IPS-NIHi11 (cell line): ENCODE data around the gene HOXD3.

Experiments used
- DNase-seq: peaks from one replicate; pipeline ENCODE4 v3.0.0; 2012; ENCODE audit warnings: mixed read lengths, low spot score

HOXD3 gene

DNA sequence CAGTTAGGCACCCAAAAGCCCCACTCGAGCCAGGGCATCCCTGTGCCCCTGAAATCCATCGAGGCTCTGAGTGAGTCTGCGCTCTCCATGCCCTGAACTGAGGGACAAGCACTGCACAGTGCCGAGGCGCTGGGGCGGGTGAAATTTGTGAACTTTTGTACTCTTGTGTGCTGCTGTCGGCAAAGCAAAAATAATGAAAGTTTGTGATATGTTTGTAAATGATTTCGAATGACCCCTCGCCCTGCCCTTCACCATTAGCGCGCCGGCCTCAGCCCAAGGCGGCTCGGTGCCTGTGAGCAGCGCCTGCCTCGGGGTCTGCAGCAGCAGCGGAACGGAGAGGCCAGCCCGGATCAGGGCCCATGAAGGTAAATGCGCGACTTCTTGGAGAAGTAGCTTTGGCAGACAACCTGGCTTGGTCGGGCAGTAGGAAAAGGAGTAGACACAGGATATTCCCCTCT lies 7.6 kb upstream of the HOXD3 start:
- DNase-seq, result no peak

DNA sequence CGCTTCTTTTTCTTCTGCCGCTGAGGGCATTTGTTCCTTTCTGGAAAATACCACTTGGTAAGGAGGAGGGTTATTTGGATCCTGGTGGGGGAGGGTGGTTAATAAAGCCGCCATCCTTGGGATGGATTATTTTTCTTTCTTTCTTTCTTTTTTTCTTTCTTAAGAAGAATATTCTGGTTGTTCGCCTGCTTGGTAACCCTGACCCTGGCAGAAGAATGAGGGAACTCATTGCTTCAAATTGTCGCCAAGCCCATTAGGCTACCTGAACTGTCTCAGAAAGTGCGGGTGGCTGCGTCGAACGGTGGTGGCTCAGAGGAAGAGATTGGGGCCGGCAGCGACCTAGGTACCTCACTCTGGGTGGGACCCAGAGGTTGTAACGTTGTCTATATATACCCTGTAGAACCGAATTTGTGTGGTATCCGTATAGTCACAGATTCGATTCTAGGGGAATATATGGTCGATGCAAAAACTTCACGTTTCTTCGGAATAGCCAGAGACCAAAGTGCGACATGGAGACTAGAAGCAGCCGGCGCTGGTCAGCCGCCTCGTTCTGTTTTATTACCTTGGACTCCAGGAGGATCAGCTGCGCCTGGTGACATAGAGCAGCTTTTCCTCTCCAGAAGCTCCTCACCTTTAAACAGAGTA lies 7.0 kb upstream of the HOXD3 start:
- DNase-seq, result no peak

DNA sequence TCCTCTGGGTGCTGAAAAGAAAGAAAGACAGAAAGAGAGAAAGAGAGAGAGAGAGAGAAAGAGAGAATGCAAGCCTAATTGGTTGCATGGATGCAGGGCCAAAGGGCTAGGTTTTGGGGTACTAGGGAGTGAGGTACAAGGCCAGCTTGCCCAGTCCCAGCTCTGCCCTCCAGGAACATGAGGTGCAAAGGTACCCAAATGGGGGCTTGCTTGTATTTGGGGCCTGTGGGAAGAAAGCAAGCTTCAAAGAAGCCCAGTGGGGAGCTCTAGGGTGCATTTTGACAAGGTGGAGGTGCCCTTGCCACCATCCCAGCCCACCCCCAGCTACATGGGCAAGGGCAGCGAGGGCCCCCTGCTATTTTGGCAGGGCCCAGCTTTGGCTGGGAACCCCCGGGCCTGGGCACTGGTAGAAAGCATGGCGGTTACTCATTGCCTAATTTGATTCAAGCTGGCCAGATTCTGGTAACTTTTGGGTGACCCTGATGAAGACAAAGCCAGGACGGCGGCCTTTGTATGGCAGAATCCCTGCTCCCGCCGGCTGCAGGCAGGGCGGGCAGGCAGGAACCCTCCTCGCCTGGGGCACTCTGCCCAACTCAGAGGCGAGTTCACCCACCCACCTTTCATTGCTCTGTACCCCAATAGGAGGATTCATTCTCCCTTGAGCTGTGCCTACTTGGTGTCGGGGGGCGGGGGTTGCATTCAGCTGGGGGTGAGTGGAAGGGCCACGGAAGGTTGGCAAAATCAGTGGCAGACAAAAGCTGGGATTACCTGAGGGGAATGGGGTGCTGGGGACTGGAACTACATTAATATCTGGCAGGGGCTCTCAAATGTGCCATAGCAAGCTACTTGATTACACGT lies 6.3 kb upstream of the HOXD3 start:
- no peak for DNase-seq

DNA sequence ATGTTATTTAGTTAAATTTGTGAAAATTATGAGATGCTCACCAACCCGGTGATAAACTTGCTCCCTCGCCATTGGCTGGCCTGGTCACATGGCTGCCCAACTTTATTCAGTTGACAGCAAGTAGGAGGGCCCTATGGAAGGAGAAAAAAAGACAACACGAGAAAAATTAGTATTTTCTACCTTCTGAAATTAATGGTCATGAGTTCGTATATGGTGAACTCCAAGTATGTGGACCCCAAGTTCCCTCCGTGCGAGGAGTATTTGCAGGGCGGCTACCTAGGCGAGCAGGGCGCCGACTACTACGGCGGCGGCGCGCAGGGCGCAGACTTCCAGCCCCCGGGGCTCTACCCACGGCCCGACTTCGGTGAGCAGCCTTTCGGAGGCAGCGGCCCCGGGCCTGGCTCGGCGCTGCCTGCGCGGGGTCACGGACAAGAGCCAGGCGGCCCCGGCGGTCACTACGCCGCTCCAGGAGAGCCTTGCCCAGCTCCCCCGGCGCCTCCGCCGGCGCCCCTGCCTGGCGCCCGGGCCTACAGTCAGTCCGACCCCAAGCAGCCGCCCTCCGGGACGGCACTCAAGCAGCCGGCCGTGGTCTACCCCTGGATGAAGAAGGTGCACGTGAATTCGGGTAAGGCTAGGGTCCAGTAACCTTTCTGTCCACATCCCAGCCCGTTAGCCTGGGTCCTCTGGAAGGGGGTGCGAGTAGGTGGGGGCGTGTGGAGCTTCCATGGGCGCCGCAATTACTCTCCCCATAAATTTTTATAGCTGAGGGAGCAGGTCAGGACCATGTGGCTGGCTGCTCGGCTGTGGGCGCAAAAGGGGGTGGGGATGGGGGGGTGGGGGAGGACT lies 5.4 kb upstream of the HOXD3 start, which contains the start of gene HOXD4:
HOXD4 (plus strand) TSS at position 109 of the 846 bp plus-strand sequence; CDS start at position 193, 84 bp downstream.
- no peak for DNase-seq

DNA sequence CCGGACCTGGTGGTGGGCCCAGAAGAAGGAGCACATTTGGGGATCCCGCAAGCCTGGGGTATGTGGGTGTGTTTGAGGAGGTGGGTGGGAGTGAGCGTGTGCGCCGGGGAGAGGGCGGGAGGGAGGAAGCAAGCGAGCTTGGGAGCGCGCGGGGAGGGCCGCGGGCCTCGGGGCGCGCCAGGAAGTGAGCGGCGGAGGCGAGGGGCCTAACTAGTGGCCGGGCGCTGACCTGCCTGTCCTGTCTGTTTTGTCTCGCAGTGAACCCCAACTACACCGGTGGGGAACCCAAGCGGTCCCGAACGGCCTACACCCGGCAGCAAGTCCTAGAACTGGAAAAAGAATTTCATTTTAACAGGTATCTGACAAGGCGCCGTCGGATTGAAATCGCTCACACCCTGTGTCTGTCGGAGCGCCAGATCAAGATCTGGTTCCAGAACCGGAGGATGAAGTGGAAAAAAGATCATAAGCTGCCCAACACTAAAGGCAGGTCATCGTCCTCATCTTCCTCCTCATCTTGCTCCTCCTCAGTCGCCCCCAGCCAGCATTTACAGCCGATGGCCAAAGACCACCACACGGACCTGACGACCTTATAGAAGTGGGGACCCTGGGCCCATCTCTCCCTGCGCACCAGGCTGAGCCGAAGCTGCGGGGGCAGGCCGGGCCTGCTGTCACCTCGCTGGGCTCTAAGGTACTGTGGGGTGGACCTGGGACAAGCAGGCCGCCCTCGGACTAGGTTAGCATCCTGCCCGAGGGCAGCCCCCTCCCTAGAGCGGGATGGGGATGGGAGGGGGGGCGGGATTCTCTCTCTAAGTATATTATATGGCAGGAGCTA lies 4.5 kb upstream of the HOXD3 start:
- no peak for DNase-seq

DNA sequence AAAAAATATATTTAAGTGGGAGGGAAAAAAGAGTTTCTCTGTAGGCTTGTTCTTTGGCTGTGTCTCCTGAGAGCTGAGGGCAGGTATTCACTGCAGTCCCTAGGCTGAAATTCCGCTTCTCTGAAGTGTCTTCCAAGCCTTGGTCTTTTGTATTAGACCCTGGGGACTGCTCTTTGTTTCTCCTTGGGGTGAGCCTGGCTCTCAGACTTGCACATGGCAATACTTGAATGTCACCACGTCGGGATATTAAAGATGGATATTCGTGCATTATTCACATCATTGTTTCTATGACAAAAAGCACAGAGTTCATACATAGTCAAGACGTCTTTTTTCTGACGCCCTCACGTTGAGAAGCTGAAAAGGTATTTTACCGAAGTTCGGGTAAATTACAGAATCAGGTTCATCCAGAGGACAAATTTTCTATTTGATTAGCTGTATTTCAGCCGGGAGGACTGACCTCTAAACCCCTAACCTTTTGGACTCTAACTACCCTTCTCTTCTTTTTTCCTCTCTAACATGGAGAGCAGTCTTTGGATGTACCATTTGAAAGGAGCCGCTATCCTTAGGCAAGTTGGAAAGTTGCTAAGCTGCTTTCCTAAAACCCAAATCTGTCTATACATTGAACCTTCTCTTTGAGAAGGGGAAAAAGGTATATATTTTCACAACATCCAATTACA lies 2.4 kb upstream of the HOXD3 start:
- DNase-seq, result no peak

DNA sequence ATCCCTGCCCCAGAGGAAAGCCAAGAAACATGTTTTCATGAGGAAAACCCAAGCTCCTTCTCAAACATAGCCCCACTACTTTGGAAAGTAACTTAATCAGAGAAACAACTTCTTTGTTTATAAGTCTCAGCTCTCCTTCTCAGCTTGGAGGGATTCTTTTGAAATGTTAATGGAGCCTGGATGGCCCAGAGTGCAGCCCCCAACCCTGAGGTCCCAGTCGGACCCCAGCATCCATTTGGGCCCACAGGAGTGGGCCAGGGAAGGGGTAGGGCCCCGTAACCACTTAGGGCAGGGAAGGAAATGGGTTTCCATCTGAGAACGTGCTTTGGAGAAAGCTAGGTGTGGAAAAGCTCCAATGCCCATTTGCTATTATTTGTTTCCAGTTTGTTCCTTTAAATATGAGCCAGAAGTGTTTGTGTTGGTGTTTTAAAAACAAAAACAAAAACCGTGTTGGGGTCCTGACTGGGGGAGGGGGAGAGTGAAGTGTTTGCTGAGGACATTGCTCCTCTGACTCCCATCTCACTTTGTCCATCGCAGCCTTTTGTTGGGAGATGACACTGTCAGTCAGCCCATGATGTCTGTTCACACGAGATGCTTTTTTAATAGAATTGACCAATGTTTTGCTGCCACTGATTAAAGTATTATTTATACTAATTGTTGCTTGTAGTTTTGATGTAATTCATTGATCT lies 1.6 kb upstream of the HOXD3 start:
- DNase-seq, result no peak

DNA sequence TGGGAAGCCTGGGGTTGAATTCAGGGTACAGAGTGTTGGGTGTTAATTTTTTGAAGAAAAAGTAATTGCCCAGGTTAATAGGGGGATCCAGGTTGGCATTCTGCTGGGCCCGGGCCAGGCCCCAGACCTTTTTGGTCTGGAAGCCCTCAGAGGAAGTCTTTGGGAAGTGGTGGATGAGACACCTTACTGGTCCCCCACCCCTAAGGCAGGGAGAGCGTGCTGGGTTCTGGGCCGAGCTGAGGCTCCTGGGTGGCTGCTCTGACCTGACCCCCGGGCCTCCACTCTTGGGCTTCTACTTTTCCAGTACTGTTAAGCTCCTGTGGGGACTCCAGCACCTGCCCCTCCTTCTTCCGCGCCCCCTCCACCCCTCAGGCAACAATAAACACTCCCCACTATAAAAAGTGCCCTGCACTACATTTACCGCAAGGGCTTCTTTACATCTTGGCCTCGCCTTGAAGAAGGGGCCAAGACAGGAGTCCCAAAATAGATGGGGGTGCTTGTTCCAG lies 753 bp upstream of the HOXD3 start:
- DNase-seq, result no peak

DNA sequence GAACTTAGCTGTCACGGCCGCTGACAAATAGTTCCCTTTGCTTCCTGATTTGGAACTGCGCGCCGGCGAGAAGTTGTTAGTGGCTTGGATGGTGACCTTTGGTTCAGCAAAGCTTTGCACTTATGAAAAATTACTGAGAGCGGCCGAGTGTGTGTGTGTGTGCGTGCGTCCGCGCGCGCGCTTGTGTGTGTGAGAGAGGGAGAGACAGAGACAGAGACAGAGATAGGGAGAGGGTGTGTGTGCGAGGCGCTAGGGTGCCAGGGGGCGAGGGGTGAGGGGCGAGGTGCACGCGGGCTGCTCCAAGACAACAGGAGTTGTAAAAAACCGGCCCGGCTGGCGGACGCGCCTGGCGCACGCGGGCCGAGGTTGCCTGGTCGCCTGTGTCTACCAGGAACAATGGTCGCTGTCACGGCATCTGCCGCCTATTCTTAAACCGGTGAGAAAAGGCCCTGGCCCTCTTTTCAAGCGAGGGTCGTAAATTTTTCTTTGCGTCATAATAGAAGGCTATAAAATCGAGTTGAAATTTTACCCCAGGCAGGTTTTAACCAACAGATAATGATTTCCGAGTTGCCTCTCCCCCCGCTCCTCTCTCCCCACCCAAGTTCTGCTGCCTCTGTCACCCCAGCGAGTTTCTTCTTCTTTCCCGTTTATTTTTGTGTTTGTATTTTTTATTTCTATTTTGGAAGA lies 535 bp downstream of the HOXD3 start:
- no peak for DNase-seq

DNA sequence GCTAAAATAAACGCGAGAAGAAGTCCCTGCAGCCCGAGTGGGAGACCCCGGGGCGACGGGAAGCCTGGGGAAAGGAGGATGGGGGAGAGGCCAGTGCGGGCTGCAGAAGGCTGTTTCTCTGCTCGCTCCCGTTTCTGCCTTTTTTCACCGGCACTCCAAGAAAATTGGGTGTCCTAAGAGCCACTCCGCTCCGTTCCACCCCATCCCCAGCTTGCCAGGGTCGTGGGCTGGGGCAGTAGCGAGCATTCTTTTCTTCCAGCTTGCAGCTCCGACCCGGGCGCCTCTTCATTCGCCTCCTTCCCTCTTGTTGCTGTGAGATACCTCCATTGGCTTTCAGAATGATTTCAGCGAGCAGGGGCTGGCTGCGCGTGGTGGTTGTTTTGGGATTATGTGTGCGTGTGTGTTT lies 1.1 kb downstream of the HOXD3 start:
- no peak for DNase-seq

DNA sequence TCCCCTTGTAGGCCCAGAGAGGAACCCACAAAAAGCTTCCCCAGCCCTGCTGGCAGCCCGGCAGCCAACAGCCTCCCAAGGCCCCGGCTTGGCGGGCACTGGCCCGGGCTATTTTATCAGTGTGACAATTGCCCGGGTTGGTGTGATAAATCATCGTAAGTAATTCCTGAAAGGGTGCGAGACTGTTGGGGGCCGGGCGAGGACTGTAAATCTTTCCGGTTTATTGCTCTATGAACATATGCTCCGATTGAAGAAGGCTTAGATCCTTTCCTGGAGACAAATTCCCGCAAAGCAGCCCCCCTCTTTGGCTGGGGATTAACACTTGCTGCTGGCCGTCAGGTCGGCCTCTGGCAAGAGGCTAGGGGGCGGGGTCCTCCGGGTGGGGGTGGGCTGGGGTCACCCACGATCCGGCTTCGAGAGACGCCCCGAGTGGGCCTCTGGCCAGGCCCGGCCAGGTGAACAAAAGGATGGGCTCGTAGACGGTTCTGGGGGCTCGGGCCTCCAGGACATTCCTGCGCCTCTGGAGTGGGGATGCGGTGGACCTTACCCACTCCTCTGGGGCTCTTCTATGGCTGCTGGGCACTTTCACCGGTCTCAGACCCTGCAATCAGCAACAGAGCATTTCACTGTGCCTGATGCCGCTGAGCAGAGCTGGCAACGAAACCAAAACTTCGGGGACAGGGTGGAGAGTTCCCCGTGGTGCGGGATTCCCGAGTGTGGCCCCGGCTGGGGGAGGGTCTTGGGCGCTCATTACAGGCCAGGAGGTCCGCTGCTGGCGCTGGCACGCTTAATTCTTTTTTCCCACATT lies 2.0 kb downstream of the HOXD3 start:
- no peak for DNase-seq

DNA sequence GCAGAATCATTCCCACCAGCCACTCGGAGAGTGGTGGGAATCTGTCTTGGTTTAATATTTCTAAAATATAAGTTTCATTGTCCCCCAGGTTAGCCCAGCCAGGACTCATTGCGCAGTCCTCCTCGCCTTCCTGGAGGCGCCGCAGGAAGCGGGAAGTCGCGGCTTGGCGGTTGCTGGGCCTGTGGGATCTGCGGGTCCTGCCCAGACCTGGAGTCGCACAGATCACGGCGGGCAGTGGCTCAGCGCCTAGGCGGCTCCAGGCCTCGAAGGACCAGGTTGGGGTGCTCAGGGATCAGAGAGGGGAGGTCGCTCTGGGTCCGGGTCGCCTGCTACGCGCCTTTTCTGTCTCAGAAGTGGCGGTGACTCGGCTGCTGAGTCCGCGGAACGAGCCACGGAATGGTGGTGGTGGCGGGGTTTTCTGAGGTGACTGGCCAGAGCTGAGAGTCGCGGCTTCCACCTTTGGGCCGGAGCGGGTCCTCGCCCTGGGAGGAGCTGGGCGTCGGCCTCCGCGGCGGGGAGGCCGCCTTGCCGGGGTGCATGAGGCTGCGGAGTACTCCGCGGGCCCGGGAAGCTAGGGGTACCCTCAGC lies 2.6 kb downstream of the HOXD3 start:
- no peak for DNase-seq

DNA sequence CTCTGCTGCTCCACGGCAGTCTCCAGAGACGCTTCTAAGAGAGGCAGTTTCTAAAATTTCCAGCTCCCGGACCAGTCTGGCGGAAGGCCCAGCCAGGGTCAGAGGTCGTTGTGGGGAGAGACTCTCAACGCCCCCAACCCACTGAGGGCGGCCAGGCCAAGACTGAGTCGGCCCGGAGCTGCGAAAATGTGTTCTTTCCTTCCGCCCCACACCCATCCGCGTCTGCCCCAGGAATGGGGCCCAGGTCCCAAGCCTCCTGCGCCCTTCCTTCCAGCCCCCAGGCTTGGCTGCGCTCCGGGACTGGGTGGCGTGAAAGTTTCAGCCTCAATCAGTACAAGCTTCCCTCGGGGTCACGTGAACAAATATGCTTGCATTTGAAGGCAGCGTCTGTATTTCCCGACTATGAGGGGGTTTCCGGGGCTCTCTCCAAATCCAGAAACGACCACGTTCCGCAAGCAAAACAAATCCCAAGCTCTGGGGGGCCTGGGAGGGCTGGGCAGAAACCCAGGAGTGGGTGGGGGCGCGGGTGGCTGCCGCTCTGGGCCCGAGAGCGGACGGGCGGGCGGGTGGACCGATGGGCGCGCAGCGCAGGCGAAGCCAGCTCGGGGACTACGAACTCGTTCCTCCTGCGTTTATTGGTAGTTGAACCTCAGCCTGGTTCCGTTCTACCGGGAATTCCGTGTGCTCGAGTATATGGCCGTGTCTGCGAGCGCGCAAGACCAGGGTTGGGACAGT lies 3.3 kb downstream of the HOXD3 start:
- DNase-seq, result no peak

DNA sequence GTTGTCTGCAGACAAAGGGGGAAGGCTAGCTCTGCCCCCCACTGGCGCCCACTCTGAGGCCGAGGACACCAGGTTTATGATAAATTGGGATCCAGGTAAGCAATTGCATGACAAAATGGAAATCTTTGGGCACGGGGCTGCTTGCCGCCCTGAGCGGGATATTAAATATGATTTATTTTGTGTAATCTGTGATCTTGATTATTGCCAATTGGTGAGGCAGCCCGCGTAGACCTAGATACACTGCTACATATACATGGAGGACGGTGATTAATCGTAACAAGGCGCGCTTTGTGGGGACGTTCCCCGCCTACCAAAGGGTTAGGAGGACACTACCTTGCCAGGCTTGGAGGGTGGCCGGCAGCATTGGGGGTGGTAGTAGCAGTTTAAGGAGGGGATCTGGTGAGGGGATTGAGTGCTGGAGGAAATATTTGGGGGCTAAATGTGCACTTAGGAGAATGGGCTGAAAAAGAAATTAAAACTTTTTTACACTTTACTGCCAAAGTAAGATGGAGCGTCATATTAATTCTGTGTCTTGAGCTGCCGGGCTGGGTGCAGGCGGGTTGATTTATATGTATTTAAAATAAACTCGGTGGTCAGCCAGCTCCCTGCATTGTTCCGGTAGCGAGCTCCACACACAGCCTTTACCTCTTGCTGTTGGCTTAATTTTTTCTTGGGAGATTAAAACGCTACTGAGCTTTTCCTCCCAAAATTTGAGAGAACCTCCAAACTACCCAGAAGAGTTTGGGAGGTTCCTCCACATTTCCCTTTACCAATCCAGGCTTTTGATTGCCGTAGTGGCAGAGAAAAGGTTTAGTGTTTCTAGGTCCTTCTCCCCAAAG lies 4.1 kb downstream of the HOXD3 start:
- DNase-seq, result no peak

DNA sequence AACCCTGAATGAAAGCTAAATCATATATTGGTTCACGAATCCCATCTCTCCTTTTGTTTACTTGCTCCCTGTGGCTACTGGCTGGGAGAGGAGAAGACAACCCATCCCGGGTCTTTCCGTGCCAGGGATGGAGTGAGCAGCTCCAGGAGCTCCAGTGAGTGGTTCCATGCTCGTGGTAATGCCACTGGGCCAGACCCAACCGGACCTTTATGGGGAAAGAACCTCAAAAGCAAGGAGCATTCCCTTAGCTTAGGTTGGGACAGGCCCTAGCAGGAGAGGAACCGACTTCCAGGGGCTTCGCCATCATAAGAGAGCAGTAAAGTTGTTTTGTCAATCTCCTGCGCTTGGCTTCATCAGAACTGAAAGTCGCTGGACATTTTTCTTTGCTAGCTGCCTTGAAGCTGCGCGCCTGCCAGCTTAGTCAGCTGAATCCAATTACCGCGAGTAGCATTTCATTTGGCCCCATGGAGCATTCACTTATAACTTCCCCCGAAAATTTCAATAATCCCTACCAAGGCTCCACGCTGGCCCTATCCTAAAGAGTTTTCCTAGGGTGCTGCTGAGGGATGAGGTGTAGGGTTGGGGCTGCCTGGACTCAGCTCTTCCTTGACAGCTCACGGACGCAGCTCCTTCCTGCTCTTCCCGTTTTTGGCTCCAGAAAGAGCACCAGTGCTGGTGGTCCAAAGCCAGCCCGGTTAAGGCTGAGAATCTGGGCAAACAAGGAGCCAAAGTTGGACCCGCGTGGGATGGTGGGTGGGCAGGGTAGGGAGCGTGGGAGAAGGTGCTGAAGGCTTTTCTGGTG lies 4.9 kb downstream of the HOXD3 start:
- no peak for DNase-seq
